Sigmoid colon (tissue), 7 donors: Measurements from ENCODE around the gene FIP1L1. TPM values are rescaled to one million over a fixed set of nuclear protein-coding genes. Genes with fewer than 3 reads are reported as not detected.

Experiments used
- DNase-seq: peaks from one replicate; pipeline ENCODE4 v3.0.0-alpha.2; 2019
- H3K27ac ChIP-seq, 4 donors: fragments of 200-600 bp; sonication (generic); one replicate each; pipeline ENCODE4 v1.5.1; 2016 to 2019; ENCODE audit warnings: mild to moderate bottlenecking in 1 of 4
- H3K27me3 ChIP-seq, 3 donors: fragments of 200-600 bp; sonication (generic); one replicate each; pipeline ENCODE4 v1.5.1; 2019; ENCODE audit warnings: mild to moderate bottlenecking in 1 of 3
- H3K36me3 ChIP-seq, 4 donors: fragments of 200-600 bp; sonication (generic); one replicate each; pipeline ENCODE4 v1.5.1; 2016 to 2019
- H3K4me1 ChIP-seq, 4 donors: fragments of 200-600 bp; sonication (generic); one replicate each; pipeline ENCODE4 v1.5.1; 2017 to 2019
- H3K4me3 ChIP-seq, 4 donors: fragments of 200-600 bp; sonication (generic); one replicate each; pipeline ENCODE4 v1.5.1; 2017 to 2019; ENCODE audit warnings: mild to moderate bottlenecking in 2 of 4, moderate library complexity in 1 of 4
- H3K9me3 ChIP-seq, 4 donors: fragments of 200-600 bp in 3 of 4; sonication (generic) in 3 of 4; one replicate each; pipeline versions ENCODE4 v1.5.1 to v1.6.1; 2013 to 2019
- EP300 ChIP-seq, 4 donors: sonication (generic); formaldehyde crosslinking; IDR thresholded peaks; one replicate each; pipeline ENCODE4 v1.6.1; 2017; ENCODE audit warnings: antibody characterized with exemption in 4 of 4
- POLR2A ChIP-seq, 2 donors: fragments of 450-650 bp; IDR thresholded peaks; one replicate each; pipeline ENCODE4 v1.6.1; 2016; ENCODE audit warnings: antibody characterized with exemption in 2 of 2, mild to moderate bottlenecking in 2 of 2, moderate library complexity in 2 of 2
- POLR2AphosphoS5 ChIP-seq, 4 donors: sonication (generic); formaldehyde crosslinking; IDR thresholded peaks; one replicate each; pipeline ENCODE4 v1.6.1; 2017; ENCODE audit warnings: antibody characterized with exemption in 4 of 4
- WGBS, 2 donors: extraction: QIAGEN DNeasy Blood & Tissue Kit; methylation state at CpG; one replicate each; pipeline ENCODE4 v1.1.7; 2013; 5-methylcytosine and 5-hydroxymethylcytosine counted together
- intact Hi-C: fragments of 100-400 bp; cut with DNase I; formaldehyde crosslinking; loops from one replicate; pipeline ENCODE4 v1.15.1; 2023
- polyA plus RNA-seq, 3 donors: library from polyadenylated mRNA; stranded (reverse); fragments of 200-250 nt; gene quantifications; one replicate each; pipeline ENCODE4 v1.2.3, GENCODE V29; 2013
- total RNA-seq, 4 donors: library from RNA; depleted of rRNA; stranded (reverse); fragments of >200 nt; gene quantifications; one replicate each; pipeline ENCODE4 v1.1.0, GENCODE V29; 2016
- TF ChIP-seq, protein P1 (sequence below), 4 experiments: fragments of 450-650 bp in 3 of 4; fragments of 200-600 bp in 1 of 4; IDR thresholded peaks; one replicate each; pipeline ENCODE4 v1.5.1; 2016 to 2019; ENCODE audit warnings: antibody characterized with exemption in 4 of 4, mild to moderate bottlenecking in 3 of 4, moderate library complexity in 2 of 4
- donor health status: healthy with polysubstance abuse.
- donor health status: Bipolar disorder and iron deficiency.
- donor health status: healthy.

Gene FIP1L1
- total and polyA plus RNA-seq, 7 donors: 19.7 to 47.7 (median 33.7) TPM

DNA sequence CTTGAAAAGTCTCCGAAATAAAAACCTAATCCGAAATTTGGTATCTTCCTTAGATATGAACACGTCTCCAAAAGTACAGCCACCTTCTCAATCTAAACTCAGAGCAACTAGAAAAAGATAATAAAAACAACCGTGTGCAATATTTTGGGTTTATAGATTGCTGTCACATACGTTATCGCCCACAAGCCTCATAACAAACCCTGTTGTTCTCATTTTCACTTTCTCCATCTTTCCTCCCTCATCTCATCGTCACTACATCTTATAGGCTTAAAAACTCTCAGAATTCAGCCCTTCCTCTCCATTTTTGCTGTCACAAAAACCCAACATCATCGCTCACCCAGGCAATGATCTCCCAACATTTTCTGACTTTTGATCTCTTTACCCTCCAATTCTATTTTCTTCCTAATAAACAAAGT lies 11.1 kb upstream of the FIP1L1 start:
- peak overlapping the region; percentile 59 to 94 (median 84) for H3K4me3 ChIP-seq
- H3K36me3 ChIP-seq: no peaks in the 10 kb centered on the region
- H3K4me1 ChIP-seq: peaks cover 0 to 37% (median 22%) of the 10 kb centered on the region in 4 donors
- peaks cover 0 to 19% (median 6%) of the 10 kb centered on the region in 3 donors for H3K27me3 ChIP-seq
- DNase-seq: no peak
- peak overlapping the region; percentile 58 to 74 (median 62) for H3K27ac ChIP-seq
- no peaks in the 10 kb centered on the region for H3K9me3 ChIP-seq
- 12 to 15% methylated on average over 8 of the region's 8 CpGs for WGBS, 2 donors
- TF ChIP-seq POLR2A (IDR thresholded peaks at IDR 0.05) (no peak), POLR2AphosphoS5 (IDR thresholded peaks at IDR 0.05) (no peak)
- TF ChIP-seq, protein P1, sequence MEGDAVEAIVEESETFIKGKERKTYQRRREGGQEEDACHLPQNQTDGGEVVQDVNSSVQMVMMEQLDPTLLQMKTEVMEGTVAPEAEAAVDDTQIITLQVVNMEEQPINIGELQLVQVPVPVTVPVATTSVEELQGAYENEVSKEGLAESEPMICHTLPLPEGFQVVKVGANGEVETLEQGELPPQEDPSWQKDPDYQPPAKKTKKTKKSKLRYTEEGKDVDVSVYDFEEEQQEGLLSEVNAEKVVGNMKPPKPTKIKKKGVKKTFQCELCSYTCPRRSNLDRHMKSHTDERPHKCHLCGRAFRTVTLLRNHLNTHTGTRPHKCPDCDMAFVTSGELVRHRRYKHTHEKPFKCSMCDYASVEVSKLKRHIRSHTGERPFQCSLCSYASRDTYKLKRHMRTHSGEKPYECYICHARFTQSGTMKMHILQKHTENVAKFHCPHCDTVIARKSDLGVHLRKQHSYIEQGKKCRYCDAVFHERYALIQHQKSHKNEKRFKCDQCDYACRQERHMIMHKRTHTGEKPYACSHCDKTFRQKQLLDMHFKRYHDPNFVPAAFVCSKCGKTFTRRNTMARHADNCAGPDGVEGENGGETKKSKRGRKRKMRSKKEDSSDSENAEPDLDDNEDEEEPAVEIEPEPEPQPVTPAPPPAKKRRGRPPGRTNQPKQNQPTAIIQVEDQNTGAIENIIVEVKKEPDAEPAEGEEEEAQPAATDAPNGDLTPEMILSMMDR (IDR thresholded peaks at IDR 0.05): no peak
- intact Hi-C loops: loop anchor here (1.0 to 10.0 kb wide), 2 partner anchors 11 to 698 kb away; partner anchors contain the start of genes CHIC2 and FIP1L1

DNA sequence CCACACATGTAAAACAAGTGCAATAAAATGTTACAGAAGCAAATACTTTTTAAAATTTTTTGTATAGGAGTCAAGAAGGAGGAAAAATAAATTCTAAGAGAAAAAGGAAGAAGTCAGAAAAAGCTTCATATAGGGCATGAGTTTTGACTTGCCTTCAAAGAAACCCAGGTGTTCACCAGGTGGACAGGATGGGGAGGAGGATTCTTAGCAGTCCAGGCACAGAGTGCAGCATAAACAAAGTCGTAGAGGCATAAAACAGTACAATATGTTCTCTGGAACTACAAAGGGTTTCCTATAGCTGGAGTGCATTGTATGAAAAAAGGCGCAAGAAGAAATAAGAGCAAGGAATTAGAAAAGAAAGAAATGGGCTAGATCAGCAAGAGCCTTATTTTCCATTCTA lies 9.7 kb upstream of the FIP1L1 start:
- peaks cover 0 to 24% (median 6%) of the 10 kb centered on the region in 3 donors for H3K27me3 ChIP-seq
- TF ChIP-seq, protein P1 (IDR thresholded peaks at IDR 0.05): no peak
- TF ChIP-seq POLR2AphosphoS5 (IDR thresholded peaks at IDR 0.05) (no peak), EP300 (IDR thresholded peaks at IDR 0.05) (no peak), POLR2A (IDR thresholded peaks at IDR 0.05) (no peak)
- no peak overlapping the region for H3K4me3 ChIP-seq
- peaks cover 0 to 33% (median 20%) of the 10 kb centered on the region in 4 donors for H3K4me1 ChIP-seq
- intact Hi-C loops: loop anchor here (10.0 kb wide), 1 partner anchor 697 kb away; the partner anchor contains the start of gene CHIC2
- no peak overlapping the region for H3K27ac ChIP-seq
- H3K9me3 ChIP-seq: no peaks in the 10 kb centered on the region
- WGBS, 2 donors: 70 to 79% methylated on average over 2 of the region's 2 CpGs
- DNase-seq: no peak
- no peaks in the 10 kb centered on the region for H3K36me3 ChIP-seq

DNA sequence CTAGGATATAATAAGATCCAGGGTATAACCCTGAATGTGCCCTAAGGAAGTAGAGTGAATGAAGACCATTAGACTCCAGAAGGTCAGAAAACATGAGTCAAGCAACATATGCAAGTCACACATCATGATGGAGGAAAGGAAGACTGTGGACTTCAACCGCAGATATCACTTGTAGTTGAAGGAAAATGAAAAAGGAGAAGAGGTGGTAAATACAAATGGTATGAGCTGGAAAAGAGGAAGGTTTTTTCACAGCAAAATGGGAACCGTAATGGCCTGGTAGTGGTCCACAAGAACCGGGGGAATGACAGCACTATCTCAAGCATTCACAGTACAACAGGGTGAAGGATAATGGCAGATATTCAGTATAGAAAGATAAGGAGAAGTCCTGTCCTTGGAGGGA lies 6.4 kb upstream of the FIP1L1 start:
- DNase-seq: no peak
- H3K27ac ChIP-seq: no peak overlapping the region
- peaks cover 0 to 24% (median 6%) of the 10 kb centered on the region in 3 donors for H3K27me3 ChIP-seq
- H3K9me3 ChIP-seq: no peaks in the 10 kb centered on the region
- peaks cover 0 to 6% (median 0%) of the 10 kb centered on the region in 4 donors for H3K4me1 ChIP-seq
- WGBS, 2 donors: 89 to 92% methylated on average over 3 of the region's 3 CpGs
- intact Hi-C loops: no loop called here
- no peaks in the 10 kb centered on the region for H3K36me3 ChIP-seq
- TF ChIP-seq POLR2A (IDR thresholded peaks at IDR 0.05): no peak
- no peak for TF ChIP-seq EP300 (IDR thresholded peaks at IDR 0.05)
- TF ChIP-seq POLR2AphosphoS5 (IDR thresholded peaks at IDR 0.05): no peak
- TF ChIP-seq, protein P1 (IDR thresholded peaks at IDR 0.05): no peak
- H3K4me3 ChIP-seq: no peak overlapping the region

DNA sequence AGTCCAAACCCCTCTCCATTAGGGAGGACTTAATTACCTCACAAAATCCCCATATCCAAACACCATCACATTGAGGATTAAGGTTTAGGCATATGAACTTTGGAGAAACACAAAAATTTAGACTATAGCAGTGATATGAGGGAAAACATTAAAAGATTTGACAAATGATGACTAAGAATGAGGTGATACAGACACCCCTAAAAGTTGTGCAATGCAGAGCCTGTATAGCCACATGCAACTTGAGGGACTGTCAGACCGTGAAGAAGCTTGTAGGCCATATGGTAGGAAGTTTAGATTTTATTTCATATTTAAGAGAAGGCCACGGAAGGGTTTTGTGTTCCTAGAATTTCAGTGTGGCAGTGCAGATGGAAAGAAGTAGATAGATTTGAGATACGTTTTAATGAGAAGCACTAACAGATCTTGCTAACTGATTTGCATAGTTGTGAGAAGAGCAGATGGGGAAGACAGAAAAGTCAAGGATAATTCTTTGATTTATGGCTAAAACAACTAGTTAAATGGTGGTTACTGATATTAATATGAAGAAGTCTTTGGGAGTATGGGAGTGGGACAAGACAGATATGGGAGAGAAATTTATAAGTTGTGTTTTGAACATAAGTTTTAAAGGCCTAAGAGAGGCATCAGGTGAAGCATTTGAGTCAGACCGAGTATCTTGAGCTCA lies 5.5 kb upstream of the FIP1L1 start:
- intact Hi-C loops: no loop called here
- WGBS, 2 donors: 88 to 89% methylated on average over 4 of the region's 4 CpGs
- H3K27me3 ChIP-seq: peaks cover 0 to 24% (median 6%) of the 10 kb centered on the region in 3 donors
- H3K27ac ChIP-seq: no peak overlapping the region
- no peak for DNase-seq
- peaks cover 0 to 2% (median under 1%) of the 10 kb centered on the region in 4 donors for H3K4me1 ChIP-seq
- H3K9me3 ChIP-seq: no peaks in the 10 kb centered on the region
- TF ChIP-seq EP300 (IDR thresholded peaks at IDR 0.05) (no peak), POLR2AphosphoS5 (IDR thresholded peaks at IDR 0.05) (no peak), POLR2A (IDR thresholded peaks at IDR 0.05) (no peak)
- TF ChIP-seq, protein P1 (IDR thresholded peaks at IDR 0.05): no peak
- no peaks in the 10 kb centered on the region for H3K36me3 ChIP-seq
- H3K4me3 ChIP-seq: no peak overlapping the region
